Fibroblast of villous mesenchyme (primary cell): Measurements from ENCODE around the gene MSL2. TPM values are rescaled to one million over a fixed set of nuclear protein-coding genes. Genes with fewer than 3 reads are reported as not detected.

ENCODE experiments used
- DNase-seq: peaks from one replicate; pipeline ENCODE4 v3.0.0-alpha.2; 2010; ENCODE audit warnings: low read depth
- H3K4me3 ChIP-seq: 2 replicates; pipeline ENCODE4 v1.5.1; 2011; ENCODE audit warnings: low read depth, mild to moderate bottlenecking, low read length
- CTCF ChIP-seq: IDR thresholded peaks from 2 replicates; pipeline ENCODE4 v1.5.1; 2012; ENCODE audit warnings: low read depth, mild to moderate bottlenecking, low read length; ENCODE audit not compliant: insufficient read depth
- total RNA-seq: library from RNA; depleted of rRNA; stranded (reverse); fragments of >200 nt; gene quantifications from 2 replicates; pipeline ENCODE4 v1.2.3, GENCODE V29; 2012

MSL2 gene
- total RNA-seq, 1 donor = 22.0 TPM

DNA sequence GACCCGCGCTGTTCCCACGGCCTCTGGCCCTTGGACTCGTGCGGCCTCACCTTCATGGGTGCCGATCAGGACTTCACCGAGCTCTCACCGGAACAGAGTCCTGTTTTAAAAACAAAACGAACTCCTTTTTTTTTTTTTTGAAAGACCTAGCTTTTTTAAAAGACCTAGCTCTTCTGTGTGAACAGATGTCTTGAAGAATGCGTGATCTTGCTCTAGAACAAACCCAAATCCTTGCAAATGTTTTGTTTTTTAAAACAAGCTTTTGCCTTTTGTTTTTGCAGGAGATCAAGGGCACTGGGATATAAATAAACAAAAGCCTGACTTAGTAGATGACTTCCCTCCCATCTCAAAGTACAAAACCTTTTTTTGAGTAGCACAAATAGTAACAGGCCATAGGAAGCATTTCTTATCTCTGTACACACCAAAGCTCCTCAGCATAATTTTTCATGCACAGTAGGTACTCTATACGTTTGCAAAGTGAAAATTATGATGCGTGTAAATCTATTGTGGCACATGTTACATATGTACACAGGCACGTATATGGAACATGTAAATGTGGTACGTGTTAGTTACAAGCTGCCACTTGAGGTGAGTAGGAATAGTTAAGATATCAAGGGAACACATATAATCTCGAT, 1.1 kb upstream of the MSL2 start:
- DNase-seq = no peak
- TF ChIP-seq CTCF = no peak
- H3K4me3 ChIP-seq = peak overlapping the region; percentile 76

DNA sequence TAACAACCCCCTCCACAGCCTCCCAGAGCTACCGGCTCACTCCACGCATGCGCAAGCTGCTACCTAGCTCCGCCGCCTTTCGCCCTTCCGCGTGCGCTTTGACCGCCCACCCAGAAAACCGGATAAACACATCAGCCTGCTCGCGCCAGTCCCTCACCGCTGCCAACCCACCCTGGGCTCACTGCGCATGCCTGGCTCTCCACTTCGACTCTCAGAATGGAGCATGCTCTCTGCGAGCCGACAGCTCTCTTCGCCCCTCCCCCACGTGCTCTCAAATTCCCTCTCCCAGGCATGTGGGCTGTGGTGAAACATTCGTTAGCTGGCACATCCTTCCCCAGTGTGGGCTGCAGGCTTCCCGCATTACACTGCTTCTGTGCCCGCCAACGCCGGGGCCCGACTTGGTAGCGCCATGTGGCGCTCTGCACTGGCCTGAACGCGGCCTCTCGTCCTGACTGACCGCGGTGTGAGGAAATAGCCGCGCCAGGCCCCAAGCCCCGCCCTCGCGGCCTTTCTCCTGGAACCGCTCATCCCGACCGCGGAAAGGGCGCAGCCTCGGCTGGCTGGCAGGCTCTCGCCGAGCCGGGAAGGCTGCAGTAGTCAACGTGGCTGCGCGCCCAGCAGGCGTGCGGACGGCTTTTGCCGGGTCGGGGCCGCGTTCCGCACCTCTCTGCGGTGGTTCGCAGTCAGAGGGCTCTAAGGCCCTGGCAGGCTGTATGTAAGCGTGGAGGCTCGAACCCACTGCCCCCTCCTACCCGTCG, 445 bp upstream of the MSL2 start:
- DNase-seq = peak; percentile 100
- H3K4me3 ChIP-seq = peak overlapping the region; percentile 76
- no peak for TF ChIP-seq CTCF

DNA sequence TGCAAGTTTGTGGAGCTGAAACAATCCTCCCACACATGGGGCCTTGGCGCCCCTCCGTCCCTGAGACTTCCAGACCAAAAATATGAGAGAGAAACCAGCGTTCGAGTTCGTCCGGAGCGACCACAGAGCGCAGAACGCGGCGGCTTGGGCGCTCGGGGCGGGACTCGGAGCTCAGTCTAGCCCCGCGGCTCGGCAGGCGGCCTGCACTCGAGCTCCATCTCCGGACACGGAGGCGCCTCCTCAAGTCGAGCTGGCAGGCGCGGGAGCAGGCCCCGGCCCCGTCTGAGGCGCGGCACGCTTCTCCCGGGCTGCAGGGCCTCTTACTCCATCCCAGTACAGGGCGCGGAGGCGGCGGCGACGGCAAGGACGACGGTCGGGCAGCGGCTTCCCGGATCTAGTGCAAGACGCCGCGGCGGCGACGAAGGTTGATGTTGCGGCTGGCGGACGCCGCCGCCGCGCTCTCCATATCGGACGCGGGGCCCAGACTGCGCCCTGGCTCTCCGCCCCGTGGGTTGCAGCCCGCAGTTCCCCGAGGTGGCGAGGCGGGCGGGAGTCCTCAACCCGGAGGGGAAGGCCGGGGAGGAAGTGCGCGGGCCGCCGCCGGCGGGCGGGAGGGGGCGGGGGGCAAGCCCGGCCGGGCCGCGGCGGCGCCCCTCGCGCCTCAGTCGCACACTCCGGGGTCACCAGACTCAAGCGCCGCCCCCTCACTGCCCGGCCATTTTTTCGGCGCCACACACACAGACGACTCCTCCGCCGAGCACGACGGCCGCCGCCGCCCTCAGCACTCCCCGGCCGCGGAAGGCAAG, 674 bp downstream of the MSL2 start:
- DNase-seq = peak; percentile 60
- no peak for TF ChIP-seq CTCF
- H3K4me3 ChIP-seq = peak overlapping the region; percentile 76

- H3K4me3 ChIP-seq = peak overlapping the region; percentile 76
- TF ChIP-seq CTCF = peak; percentile 0
- peak; percentile 51 for DNase-seq
Observed at GRCh38 chr3:136194409-136195257, 1.5 kb downstream of the MSL2 start.

DNA sequence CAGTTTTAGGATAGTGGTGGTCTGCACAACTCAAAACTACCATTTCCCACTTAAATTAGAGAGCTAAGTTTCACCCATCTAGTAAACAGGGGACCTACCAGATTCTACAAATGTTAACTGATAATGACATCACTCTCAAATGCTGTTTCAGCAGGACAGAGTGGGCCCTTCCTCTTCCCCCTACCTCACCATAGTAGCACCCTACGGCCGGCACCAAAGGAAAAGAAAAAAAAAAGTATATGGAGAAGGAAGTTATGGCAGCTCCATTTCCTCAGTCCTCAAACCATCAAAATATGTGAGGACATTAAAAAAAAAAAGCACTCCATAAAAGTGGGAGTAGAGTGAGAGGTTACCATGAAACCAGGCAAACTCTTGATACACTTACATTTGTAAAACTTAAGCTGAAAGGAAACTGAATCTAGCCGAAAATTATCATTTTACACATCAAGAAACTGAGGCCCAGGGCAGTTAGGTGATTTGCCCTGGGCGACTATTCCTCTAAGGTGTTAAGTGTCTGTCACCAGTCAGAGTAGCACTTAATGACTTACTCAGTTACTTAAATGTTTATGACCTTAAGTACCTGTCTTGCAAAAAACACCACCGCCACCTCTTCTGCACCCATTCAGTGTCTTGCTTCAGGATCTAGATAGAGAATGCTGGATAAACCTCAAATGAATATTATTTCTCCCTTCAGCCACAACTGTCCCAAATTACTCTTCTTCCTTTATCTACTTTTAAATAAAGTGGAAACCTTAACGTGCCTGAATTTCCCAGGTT, 2.7 kb downstream of the MSL2 start:
- peak; percentile 41 for DNase-seq
- H3K4me3 ChIP-seq = peak overlapping the region; percentile 76
- no peak for TF ChIP-seq CTCF
